H1 (cell line): Measurements from ENCODE around the gene HOXB7.

Experiments
- BACH1 ChIP-seq: IDR thresholded peaks from 2 replicates; pipeline ENCODE4 v1.6.1; 2012; ENCODE audit warnings: low read length, improper control_type of control experiment
- BRCA1 ChIP-seq: IDR thresholded peaks from 2 replicates; pipeline ENCODE4 v1.6.1; 2012; ENCODE audit warnings: low read depth, low read length, improper control_type of control experiment
- CHD2 ChIP-seq: IDR thresholded peaks from 2 replicates; pipeline ENCODE4 v1.6.1; 2012; ENCODE audit warnings: low read length, improper control_type of control experiment
- CTBP2 ChIP-seq: IDR thresholded peaks from 2 replicates; pipeline ENCODE4 v1.7.0; 2011; ENCODE audit warnings: borderline replicate concordance, mild to moderate bottlenecking, moderate library complexity, mixed read lengths, low read length; ENCODE audit not compliant: insufficient read depth, insufficient read length
- GABPA ChIP-seq: IDR thresholded peaks from 2 replicates; pipeline ENCODE4 v1.6.1; 2011; ENCODE audit warnings: mild to moderate bottlenecking, low read length, moderate library complexity, borderline replicate concordance; ENCODE audit not compliant: insufficient read depth
- HDAC2 ChIP-seq, 2 experiments: fragments of 300-600 bp in 1 of 2; sonication (generic) in 1 of 2; IDR thresholded peaks; 2 replicates each; pipeline ENCODE4 v1.6.1; 2011 to 2012; ENCODE audit warnings: low read depth in 2 of 2, low read length in 2 of 2, mild to moderate bottlenecking in 2 of 2, moderate library complexity in 2 of 2, borderline replicate concordance in 1 of 2, inconsistent platforms in 1 of 2
- RAD21 ChIP-seq, 2 experiments: IDR thresholded peaks in 1 of 2; conservative IDR thresholded peaks in 1 of 2; 2 replicates each; pipeline ENCODE4 v1.6.1; 2011; ENCODE audit warnings: low read depth in 2 of 2, low read length in 2 of 2, improper control_type of control experiment in 1 of 2, inconsistent platforms in 1 of 2, mild to moderate bottlenecking in 1 of 2, moderate library complexity in 1 of 2
- RFX5 ChIP-seq: IDR thresholded peaks from 2 replicates; pipeline ENCODE4 v1.6.1; 2011; ENCODE audit warnings: low read depth, low read length, improper control_type of control experiment, borderline replicate concordance
- SP2 ChIP-seq: IDR thresholded peaks from 2 replicates; pipeline ENCODE4 v1.6.1; 2012; ENCODE audit warnings: mild to moderate bottlenecking, low read length, inconsistent platforms
- YY1 ChIP-seq: IDR thresholded peaks from 2 replicates; pipeline ENCODE4 v1.6.1; 2011; ENCODE audit warnings: low read depth, mild to moderate bottlenecking, low read length
- TF ChIP-seq, protein P1 (sequence below), 3 experiments: IDR thresholded peaks; 1 replicate in 2 of 3; 2 replicates in 1 of 3; pipeline versions ENCODE4 v1.5.1 to v1.6.1; 2011; ENCODE audit warnings: low read length in 3 of 3, mild to moderate bottlenecking in 3 of 3, inconsistent platforms in 2 of 3, low read depth in 1 of 3, moderate library complexity in 1 of 3; ENCODE audit not compliant: insufficient read depth in 1 of 3; ENCODE audit errors: control extremely low read depth in 1 of 3
- TF ChIP-seq, protein P2 (sequence below): IDR thresholded peaks from 2 replicates; pipeline ENCODE4 v1.6.1; 2012; ENCODE audit warnings: low read length, inconsistent platforms
- TF ChIP-seq, protein P3 (sequence below): IDR thresholded peaks from 2 replicates; pipeline ENCODE4 v1.6.1; 2011; ENCODE audit warnings: low read length, improper control_type of control experiment

DNA sequence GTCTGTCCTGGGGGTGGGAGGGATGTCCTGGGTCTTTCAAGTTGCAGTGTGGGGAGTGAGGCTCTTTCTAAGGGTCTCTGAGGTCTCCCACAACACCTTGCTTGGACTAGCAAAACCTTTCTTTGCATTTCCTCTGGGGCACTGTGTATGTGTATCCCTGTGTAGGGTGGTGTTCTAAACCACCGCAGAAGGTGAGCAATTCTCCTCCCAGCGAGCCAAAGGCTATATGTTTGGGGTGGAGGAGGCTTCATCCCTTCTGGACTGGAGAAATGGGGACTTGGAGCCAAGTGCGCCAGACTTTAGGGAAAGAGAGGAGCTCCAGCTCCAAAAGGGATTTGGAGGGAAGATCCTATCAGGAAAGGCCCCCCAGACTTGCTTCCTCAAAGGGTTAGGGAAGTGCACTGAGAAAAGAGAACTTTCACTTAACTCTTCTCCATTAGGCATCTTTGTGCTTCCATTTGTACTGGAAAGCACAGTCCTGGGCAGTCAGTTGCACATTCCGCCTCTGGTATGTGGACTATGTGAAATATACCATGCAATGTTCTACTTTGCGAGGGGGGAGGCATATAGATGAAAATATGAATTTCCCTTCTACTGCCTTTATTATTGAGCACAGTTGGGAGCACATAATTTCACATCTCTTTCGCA, 34.2 kb upstream of the HOXB7 start:
- TF ChIP-seq, protein P1, sequence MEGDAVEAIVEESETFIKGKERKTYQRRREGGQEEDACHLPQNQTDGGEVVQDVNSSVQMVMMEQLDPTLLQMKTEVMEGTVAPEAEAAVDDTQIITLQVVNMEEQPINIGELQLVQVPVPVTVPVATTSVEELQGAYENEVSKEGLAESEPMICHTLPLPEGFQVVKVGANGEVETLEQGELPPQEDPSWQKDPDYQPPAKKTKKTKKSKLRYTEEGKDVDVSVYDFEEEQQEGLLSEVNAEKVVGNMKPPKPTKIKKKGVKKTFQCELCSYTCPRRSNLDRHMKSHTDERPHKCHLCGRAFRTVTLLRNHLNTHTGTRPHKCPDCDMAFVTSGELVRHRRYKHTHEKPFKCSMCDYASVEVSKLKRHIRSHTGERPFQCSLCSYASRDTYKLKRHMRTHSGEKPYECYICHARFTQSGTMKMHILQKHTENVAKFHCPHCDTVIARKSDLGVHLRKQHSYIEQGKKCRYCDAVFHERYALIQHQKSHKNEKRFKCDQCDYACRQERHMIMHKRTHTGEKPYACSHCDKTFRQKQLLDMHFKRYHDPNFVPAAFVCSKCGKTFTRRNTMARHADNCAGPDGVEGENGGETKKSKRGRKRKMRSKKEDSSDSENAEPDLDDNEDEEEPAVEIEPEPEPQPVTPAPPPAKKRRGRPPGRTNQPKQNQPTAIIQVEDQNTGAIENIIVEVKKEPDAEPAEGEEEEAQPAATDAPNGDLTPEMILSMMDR (IDR thresholded peaks at IDR 0.05; ENCODE audit: control extremely low read depth in 1 of 3, insufficient read depth in 1 of 3, low read depth in 1 of 3, low read length in 3 of 3) = no peak
- TF ChIP-seq YY1 = no peak
- TF ChIP-seq BRCA1 = no peak
- TF ChIP-seq RAD21 (IDR thresholded peaks at IDR 0.05 in 1 of 2, conservative IDR thresholded peaks at IDR 0.05 in 1 of 2; ENCODE audit: low read depth in 2 of 2, low read length in 2 of 2) = no peak
- TF ChIP-seq, protein P2, sequence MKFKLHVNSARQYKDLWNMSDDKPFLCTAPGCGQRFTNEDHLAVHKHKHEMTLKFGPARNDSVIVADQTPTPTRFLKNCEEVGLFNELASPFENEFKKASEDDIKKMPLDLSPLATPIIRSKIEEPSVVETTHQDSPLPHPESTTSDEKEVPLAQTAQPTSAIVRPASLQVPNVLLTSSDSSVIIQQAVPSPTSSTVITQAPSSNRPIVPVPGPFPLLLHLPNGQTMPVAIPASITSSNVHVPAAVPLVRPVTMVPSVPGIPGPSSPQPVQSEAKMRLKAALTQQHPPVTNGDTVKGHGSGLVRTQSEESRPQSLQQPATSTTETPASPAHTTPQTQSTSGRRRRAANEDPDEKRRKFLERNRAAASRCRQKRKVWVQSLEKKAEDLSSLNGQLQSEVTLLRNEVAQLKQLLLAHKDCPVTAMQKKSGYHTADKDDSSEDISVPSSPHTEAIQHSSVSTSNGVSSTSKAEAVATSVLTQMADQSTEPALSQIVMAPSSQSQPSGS = no peak
- TF ChIP-seq, protein P3, sequence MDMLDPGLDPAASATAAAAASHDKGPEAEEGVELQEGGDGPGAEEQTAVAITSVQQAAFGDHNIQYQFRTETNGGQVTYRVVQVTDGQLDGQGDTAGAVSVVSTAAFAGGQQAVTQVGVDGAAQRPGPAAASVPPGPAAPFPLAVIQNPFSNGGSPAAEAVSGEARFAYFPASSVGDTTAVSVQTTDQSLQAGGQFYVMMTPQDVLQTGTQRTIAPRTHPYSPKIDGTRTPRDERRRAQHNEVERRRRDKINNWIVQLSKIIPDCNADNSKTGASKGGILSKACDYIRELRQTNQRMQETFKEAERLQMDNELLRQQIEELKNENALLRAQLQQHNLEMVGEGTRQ = no peak
- TF ChIP-seq HDAC2 (IDR thresholded peaks at IDR 0.05; ENCODE audit: borderline replicate concordance in 1 of 2, low read depth in 2 of 2, low read length in 2 of 2) = no peak
- no peak for TF ChIP-seq CHD2
- TF ChIP-seq BACH1 = no peak
- no peak for TF ChIP-seq SP2
- TF ChIP-seq GABPA = no peak
- TF ChIP-seq CTBP2 = no peak
- TF ChIP-seq RFX5 = no peak
